Measurements from ENCODE around the gene LITAF.

GRCh38 chr16:11551842-11552241 is 34.9 kb downstream of the LITAF start:
- TF ChIP-seq CTCF (IDR thresholded peaks at IDR 0.05) (no peak), EP300 (IDR thresholded peaks at IDR 0.05) (peak; percentile 55 to 56), POLR2A (IDR thresholded peaks at IDR 0.05) (no peak)
